BLaER1 treated with 17β-estradiol and CSF1 and Interleukin-3, amounts not matched to agents 10 nM and 100 nM (cell line): ENCODE results near the gene FOXD1.
"Not testable (repeated sequence)": the region's sequence is repeated elsewhere in the genome, so short reads cannot be mapped to it uniquely, and the experiment has no call there.

Source experiments
- H3K27ac ChIP-seq, 11 experiments: shearing (Covaris generic); formaldehyde crosslinking; 2 replicates each; pipeline ENCODE4 v1.8.1; 2022
- H3K27me3 ChIP-seq, 11 experiments: shearing (Covaris generic); formaldehyde crosslinking; 2 replicates each; pipeline ENCODE4 v1.8.1; 2022
- H3K36me3 ChIP-seq, 11 experiments: shearing (Covaris generic); formaldehyde crosslinking; 2 replicates each; pipeline ENCODE4 v1.8.1; 2022
- H3K4me1 ChIP-seq, 10 experiments: shearing (Covaris generic); formaldehyde crosslinking; 2 replicates each; pipeline ENCODE4 v1.8.1; 2022
- H3K4me2 ChIP-seq, 11 experiments: shearing (Covaris generic); formaldehyde crosslinking; 2 replicates each; pipeline ENCODE4 v1.8.1; 2022
- H3K4me3 ChIP-seq, 10 experiments: shearing (Covaris generic); formaldehyde crosslinking; 2 replicates each; pipeline ENCODE4 v1.8.1; 2022
- H3K9ac ChIP-seq, 11 experiments: shearing (Covaris generic); formaldehyde crosslinking; 2 replicates each; pipeline ENCODE4 v1.8.1; 2022
- H3K9me3 ChIP-seq, 11 experiments: shearing (Covaris generic); formaldehyde crosslinking; replicated peaks in 1 of 11; 2 replicates each; pipeline ENCODE4 v1.8.1; 2022
- H4K20me1 ChIP-seq, 11 experiments: shearing (Covaris generic); formaldehyde crosslinking; 2 replicates each; pipeline ENCODE4 v1.8.1; 2022
- Cebpa-rat ChIP-seq, 11 experiments: shearing (Covaris generic); IDR thresholded peaks; 2 replicates each; pipeline ENCODE4 v1.8.1; 2022

Gene FOXD1

DNA sequence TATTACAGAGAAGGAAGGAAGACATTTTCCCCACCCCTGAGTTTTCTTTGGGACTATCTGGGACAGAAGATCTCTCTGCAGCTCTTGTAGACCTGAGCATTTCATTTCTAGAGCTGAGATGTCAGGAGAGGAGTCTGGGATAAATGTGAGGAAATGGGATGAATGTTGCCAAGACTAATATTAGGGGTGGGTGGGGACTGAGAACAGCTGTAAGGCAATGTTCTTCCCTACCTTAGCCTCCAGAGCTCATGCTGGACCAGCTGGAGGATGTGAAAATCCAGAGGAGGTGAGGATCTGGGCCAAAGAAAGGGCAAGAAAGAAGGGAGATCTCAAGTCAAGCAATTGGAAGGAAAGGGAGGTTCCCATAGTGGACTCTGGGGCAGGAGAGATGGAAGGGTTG lies 23.1 kb upstream of the FOXD1 start:
- Histone ChIP-seq H3K4me3 (no peak overlapping the region), H3K27me3 (no peaks in the 10 kb centered on the region), H3K9ac (no peak overlapping the region), H3K9me3 (peaks cover 0 to 8% (median 4%) of the 10 kb centered on the region in 11 experiments; a peak in 4 of 22 replicates), H4K20me1 (no peaks in the 10 kb centered on the region), H3K4me2 (no peak overlapping the region), H3K4me1 (no peaks in the 10 kb centered on the region), H3K27ac (no peak overlapping the region), H3K36me3 (no peaks in the 10 kb centered on the region)
- no peak for TF ChIP-seq Cebpa-rat (IDR thresholded peaks at IDR 0.05)

- peaks cover 0 to 8% (median 4%) of the 10 kb centered on the region in 11 experiments; a peak in 4 of 22 replicates for H3K9me3 ChIP-seq
- no peaks in the 10 kb centered on the region for H4K20me1 ChIP-seq
- no peak overlapping the region for H3K27ac ChIP-seq
- H3K4me1 ChIP-seq: no peaks in the 10 kb centered on the region
- TF ChIP-seq Cebpa-rat (IDR thresholded peaks at IDR 0.05): no peak
- H3K36me3 ChIP-seq: no peaks in the 10 kb centered on the region
- H3K27me3 ChIP-seq: no peaks in the 10 kb centered on the region
- H3K4me3 ChIP-seq: no peak overlapping the region
- H3K9ac ChIP-seq: no peak overlapping the region
- H3K4me2 ChIP-seq: no peak overlapping the region
Observed at GRCh38 chr5:73469878-73470277, 21.3 kb upstream of the FOXD1 start.

DNA sequence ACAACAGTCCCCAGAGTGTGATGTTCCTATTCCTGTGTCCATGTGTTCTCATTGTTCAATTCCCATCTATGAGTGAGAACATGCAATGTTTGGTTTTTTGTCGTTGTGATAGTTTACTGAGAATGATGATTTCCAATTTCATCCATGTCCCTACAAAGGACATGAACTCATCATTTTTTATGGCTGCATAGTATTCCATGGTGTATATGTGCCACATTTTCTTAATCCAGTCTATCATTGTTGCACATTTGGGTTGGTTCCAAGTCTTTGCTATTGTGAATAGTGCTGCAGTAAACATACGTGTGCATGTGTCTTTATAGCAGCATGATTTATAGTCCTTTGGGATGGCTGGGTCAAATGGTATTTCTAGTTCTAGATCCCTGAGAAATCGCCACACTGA lies 20.1 kb upstream of the FOXD1 start:
- H3K9ac ChIP-seq, H3K4me2 ChIP-seq, H3K9me3 ChIP-seq, H3K27me3 ChIP-seq, H3K4me1 ChIP-seq, H4K20me1 ChIP-seq, H3K4me3 ChIP-seq, H3K36me3 ChIP-seq, H3K27ac ChIP-seq: not testable (repeated sequence)

DNA sequence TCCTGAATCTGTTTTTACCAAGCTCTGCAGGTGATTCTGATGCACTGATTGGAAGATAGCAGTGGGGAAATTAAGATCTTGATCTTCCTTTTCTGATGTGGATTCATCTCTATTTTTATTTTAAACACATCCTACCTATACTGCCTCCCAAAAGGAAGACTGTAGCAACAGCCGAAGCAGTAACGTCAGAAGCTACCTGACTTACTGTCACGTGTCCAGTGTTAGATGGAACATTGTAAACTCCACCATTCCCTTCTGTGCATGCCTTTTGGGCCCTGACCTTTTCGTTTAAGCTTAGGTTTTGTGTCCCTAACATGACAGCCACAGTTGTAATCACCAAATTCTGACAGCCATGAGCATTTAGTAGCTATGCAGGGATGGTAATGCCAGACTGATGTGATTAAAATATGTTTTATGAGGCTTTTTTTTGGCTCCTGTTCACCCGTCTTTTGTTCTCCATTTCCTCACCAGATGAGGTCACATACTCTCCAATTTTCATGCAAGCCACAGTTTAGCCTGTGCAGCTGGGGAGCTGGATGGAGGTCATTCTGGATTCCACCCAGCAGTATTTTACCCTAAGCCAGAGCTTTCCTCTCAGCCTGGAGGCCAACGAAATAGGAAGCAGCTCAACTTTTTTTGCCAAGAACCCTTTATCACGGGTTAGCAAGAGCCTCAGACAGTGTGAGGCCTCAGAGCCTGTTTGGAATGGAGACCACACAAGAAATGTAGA lies 15.6 kb upstream of the FOXD1 start:
- no peak for TF ChIP-seq Cebpa-rat (IDR thresholded peaks at IDR 0.05)
- Histone ChIP-seq H3K4me2 (no peak overlapping the region), H3K4me1 (peaks cover 0 to 7% (median 0%) of the 10 kb centered on the region in 10 experiments; a peak in 3 of 20 replicates), H3K4me3 (no peak overlapping the region), H3K9ac (no peak overlapping the region), H3K36me3 (no peaks in the 10 kb centered on the region), H3K27me3 (no peaks in the 10 kb centered on the region), H4K20me1 (no peaks in the 10 kb centered on the region), H3K9me3 (no peaks in the 10 kb centered on the region), H3K27ac (no peak overlapping the region)

GRCh38 chr5:73460133-73460532 lies 11.6 kb upstream of the FOXD1 start:
- no peak for TF ChIP-seq Cebpa-rat (IDR thresholded peaks at IDR 0.05)
- peaks cover 0 to 7% (median 0%) of the 10 kb centered on the region in 10 experiments; a peak in 3 of 20 replicates for H3K4me1 ChIP-seq

DNA sequence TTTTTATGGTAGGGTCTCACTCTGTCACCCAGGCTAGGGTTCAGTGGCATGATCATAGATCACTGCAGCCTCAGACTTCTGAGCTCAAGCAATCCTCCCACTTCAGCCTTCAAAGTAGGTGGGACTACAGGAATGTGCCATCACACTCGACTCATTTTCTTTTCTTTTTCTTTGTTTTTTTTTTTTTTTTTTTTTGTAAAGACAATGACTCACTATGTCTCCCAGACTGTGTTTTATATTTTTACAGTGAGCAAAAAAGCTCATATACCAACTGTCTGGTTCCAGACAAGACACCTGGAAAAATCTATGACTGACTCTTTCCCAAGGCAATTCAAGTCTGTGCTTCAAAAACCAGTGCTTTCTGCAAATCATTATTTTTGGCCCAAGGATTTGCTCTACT lies 10.8 kb upstream of the FOXD1 start:
- H3K9ac ChIP-seq: no peak overlapping the region
- peaks cover 0 to 1% (median under 1%) of the 10 kb centered on the region in 11 experiments; a peak in 6 of 22 replicates for H3K27me3 ChIP-seq
- H3K4me1 ChIP-seq: peaks cover 0 to 7% (median 0%) of the 10 kb centered on the region in 10 experiments; a peak in 3 of 20 replicates
- H3K27ac ChIP-seq: no peak overlapping the region
- no peaks in the 10 kb centered on the region for H4K20me1 ChIP-seq
- no peak for TF ChIP-seq Cebpa-rat (IDR thresholded peaks at IDR 0.05)
- no peak overlapping the region for H3K4me2 ChIP-seq
- no peak overlapping the region for H3K4me3 ChIP-seq
- H3K36me3 ChIP-seq: no peaks in the 10 kb centered on the region
- H3K9me3 ChIP-seq: peaks cover 0 to 6% (median 0%) of the 10 kb centered on the region in 11 experiments; a peak in 1 of 22 replicates

More at GRCh38 chr5:73460133-73460532, 11.6 kb upstream of the FOXD1 start:
- H4K20me1 ChIP-seq: no peaks in the 10 kb centered on the region
- H3K9me3 ChIP-seq: peaks cover 0 to 6% (median 0%) of the 10 kb centered on the region in 11 experiments; a peak in 1 of 22 replicates
- H3K4me3 ChIP-seq: no peak overlapping the region
- H3K27ac ChIP-seq: no peak overlapping the region
- no peaks in the 10 kb centered on the region for H3K36me3 ChIP-seq
- H3K4me2 ChIP-seq: no peak overlapping the region
- no peaks in the 10 kb centered on the region for H3K27me3 ChIP-seq
- no peak overlapping the region for H3K9ac ChIP-seq

DNA sequence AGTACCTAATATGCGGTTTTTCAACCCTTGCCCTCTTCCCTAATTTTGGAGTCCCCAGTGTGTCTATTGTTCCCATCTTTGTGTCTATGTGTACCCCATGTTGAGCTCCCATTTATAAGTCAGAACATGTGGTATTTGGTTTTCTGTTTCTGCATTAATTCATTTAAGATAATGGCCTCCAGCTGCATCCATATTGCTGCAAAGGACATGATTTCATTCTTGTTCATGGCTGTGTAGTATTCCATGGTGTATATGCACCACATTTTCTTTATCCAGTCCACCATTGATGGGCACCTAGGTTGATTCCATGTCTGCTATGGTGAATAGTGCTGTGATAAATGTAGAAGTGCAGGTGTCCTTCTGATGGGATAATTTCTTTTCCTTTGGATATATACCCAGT lies 7.9 kb upstream of the FOXD1 start:
- not testable (repeated sequence) for H4K20me1 ChIP-seq, H3K4me3 ChIP-seq, H3K4me1 ChIP-seq, H3K4me2 ChIP-seq, H3K36me3 ChIP-seq, H3K9ac ChIP-seq, H3K27ac ChIP-seq
- H3K9me3 ChIP-seq: peaks cover 6 to 16% (median 9%) of the 10 kb centered on the region in 11 experiments; a peak in 20 of 22 replicates
- peaks cover 27 to 30% (median 29%) of the 10 kb centered on the region in 11 experiments for H3K27me3 ChIP-seq

GRCh38 chr5:73454379-73455036 lies 5.9 kb upstream of the FOXD1 start:
- Histone ChIP-seq H3K4me3 (no peak overlapping the region), H3K27ac (no peak overlapping the region), H3K4me1 (peaks cover 0 to 2% (median under 1%) of the 10 kb centered on the region in 10 experiments; a peak in 4 of 20 replicates), H3K9ac (no peak overlapping the region), H3K27me3 (peaks cover 45 to 50% (median 49%) of the 10 kb centered on the region in 11 experiments), H4K20me1 (peaks cover 0 to 25% (median 6%) of the 10 kb centered on the region in 11 experiments; a peak in 12 of 22 replicates), H3K36me3 (no peaks in the 10 kb centered on the region), H3K9me3 (peaks cover 11 to 25% (median 17%) of the 10 kb centered on the region in 11 experiments; a peak in 20 of 22 replicates), H3K4me2 (no peak overlapping the region)
- TF ChIP-seq Cebpa-rat (IDR thresholded peaks at IDR 0.05): no peak

DNA sequence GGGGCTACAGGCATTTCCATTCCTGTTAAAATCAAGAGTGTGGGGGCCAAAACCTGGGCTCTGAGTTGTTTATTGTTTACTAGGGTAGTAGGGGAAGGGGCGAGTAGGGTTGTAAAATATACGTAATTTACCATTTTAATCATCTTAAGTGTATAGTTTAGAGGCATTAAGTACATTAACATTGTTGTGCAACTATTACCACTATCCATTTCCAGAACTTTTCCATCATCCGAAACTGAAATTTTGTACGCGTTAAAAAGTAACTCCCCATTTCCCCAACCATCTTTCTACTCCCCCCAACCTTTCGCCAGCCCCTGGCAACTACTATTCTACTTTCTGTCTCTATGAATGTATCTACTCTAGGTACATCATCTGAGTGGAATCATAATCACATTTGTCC lies 3.6 kb upstream of the FOXD1 start:
- H4K20me1 ChIP-seq: peaks cover 0 to 48% (median 27%) of the 10 kb centered on the region in 11 experiments; a peak in 16 of 22 replicates
- peaks cover 4 to 22% (median 19%) of the 10 kb centered on the region in 10 experiments; a peak in 17 of 20 replicates for H3K4me1 ChIP-seq
- no peak overlapping the region for H3K4me2 ChIP-seq
- H3K36me3 ChIP-seq: no peaks in the 10 kb centered on the region
- H3K9ac ChIP-seq: no peak overlapping the region
- no peak overlapping the region for H3K27ac ChIP-seq
- TF ChIP-seq Cebpa-rat (IDR thresholded peaks at IDR 0.05): no peak
- H3K9me3 ChIP-seq: peaks cover 11 to 25% (median 17%) of the 10 kb centered on the region in 11 experiments; a peak in 20 of 22 replicates
- H3K27me3 ChIP-seq: peaks cover 51 to 73% (median 72%) of the 10 kb centered on the region in 11 experiments
- H3K4me3 ChIP-seq: no peak overlapping the region
